EL (cell line): ENCODE data around the gene GPR85.
A peak's percentile ranks its signal among the peaks of the same experiment; 100 is the strongest.

Source experiments
- DNase-seq: peaks from one replicate; pipeline ENCODE4 v3.0.0-alpha.2; 2016

GPR85 gene, protein sequence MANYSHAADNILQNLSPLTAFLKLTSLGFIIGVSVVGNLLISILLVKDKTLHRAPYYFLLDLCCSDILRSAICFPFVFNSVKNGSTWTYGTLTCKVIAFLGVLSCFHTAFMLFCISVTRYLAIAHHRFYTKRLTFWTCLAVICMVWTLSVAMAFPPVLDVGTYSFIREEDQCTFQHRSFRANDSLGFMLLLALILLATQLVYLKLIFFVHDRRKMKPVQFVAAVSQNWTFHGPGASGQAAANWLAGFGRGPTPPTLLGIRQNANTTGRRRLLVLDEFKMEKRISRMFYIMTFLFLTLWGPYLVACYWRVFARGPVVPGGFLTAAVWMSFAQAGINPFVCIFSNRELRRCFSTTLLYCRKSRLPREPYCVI

DNA sequence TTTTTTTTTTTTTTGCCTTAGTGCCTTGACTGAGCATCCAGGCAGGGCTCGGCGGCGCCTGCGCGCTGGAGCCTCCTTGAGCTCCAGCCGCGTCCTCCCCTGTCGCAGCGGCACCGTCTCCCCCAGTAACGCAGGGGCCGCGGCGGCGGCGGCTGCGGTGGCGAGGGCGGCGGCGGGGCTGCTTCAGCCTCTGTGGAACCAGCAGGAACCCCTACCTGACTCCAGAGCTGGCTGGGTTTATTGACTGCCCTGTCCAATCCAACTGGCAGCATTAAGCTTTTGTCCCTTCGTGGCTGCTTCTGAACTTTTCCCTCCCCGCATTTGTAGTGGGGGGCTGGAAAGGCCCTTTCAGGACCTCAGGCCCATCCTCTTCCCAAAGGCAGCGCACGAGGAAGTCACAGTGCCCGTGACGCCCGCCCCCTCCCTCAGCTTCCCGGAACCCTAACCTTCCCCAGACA, at the start of gene GPR85:
Gene GPR85 (minus strand): TSS at position 397 of the 458 bp plus-strand sequence. CDS start 2,106 bp downstream, outside the sequence.
- peak; percentile 74 for DNase-seq

DNA sequence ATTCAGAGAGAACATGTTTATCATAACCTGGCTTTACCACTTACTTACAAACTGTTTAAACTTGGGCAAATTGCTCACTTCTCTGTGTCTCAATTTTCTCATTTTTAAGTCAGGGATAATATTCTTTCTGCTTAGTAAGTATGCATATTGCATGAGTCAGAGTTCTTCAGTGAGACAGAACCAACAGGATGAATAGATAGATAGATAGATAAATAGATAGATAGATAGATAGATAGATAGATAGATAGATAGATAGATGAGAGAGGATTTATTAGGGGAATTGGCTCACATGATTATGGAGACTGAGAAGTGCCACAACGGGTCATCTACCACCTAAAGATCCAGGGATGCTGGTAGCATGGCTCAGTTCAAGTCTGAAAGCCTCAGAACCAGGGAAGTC, 47.4 kb upstream of the GPR85 start:
- DNase-seq = no peak

DNA sequence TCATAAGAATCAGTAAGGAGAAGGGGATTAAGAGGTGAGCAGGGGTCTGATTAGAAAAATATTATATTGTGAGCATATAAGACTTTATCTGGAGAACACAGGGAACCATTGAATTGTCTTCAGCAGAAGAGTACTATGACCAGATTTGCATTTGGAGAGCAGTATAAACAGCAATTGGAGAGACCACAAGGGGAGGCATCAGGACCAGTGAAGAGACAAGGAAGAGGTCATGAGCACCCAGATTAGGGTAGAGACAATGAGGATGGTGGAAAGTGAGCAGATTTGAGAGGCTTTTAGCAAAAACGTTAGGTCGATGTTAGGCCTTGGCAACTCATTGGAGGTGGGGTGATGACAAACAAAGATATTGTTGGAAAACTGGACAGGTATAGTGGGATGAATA, 44.7 kb upstream of the GPR85 start:
- DNase-seq = no peak

DNA sequence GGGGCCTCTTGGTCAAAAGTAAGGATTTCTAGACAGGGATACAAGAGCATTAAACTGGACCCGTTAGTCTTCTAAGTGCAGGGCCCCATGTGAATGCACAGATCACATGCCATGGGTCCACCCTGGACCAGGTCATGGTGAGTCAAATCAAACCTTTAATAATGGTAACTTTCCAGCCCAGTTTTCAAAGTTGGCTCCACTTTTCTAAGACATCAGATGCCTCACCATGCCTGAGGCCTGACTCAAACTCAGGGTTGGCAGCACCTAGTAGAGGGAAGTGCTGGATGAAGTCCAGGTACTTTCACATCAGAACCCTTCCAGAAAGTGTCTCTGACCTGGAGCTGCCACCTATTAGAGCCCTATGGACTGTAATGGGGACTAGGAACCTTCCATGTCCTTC, 41.4 kb upstream of the GPR85 start:
- peak; percentile 4 for DNase-seq

DNA sequence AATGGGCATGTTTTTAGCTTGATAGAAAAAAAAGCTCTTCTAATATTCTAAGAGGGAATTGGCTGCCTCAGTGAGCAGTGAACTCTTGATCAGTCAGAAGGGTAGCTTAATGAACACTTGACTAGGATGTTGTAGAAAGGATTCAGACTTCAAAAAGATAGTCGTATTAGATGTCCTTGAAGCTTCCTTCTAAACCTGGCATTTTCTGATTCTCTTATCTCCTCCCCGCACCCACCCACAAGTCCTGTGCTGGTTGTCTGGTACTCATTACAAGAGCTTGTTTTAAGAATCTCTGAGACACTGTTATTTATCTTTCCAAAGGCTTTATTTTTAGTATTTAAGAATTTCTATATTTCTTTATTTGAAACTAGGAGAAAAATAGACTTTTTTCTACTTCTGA, 39.1 kb upstream of the GPR85 start:
- DNase-seq = no peak

DNA sequence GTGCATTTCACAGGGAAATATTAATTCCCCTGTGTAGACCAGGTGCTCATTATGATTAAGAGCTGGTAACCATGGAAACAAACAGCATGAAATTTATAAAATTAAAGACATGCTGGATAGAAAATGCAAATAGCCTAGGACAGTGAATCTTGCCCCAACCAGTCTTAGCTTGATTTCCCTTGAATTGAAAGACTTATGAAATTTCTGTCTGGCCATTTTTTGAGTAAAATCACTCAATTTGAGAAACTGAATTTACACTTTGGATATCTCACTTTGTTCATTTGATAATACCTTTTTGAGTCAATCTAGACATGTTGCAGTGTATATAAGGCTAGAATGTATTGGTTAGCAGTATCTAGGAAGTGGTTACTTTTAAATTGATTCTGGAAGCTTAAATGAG, 36.1 kb upstream of the GPR85 start:
- DNase-seq = no peak

DNA sequence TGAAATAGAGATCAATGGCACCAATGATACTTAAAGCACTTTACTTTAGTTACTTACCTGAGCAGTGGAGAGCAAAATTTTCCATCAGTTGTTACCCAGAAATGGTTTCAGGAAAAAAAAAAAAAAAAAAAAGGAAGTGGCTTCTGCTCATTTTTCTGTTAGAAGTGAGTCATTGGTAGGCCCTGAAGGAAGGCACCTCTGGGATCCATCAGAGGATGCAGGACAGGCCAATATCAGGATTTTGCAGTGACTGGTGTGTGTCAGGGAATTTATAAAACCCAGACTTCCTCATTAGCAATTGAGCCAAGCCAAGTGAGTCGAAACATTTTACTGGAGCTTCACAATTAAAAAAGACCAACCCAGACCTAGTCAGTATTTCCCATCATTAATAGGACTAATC, 34.0 kb upstream of the GPR85 start:
- peak; percentile 20 for DNase-seq

DNA sequence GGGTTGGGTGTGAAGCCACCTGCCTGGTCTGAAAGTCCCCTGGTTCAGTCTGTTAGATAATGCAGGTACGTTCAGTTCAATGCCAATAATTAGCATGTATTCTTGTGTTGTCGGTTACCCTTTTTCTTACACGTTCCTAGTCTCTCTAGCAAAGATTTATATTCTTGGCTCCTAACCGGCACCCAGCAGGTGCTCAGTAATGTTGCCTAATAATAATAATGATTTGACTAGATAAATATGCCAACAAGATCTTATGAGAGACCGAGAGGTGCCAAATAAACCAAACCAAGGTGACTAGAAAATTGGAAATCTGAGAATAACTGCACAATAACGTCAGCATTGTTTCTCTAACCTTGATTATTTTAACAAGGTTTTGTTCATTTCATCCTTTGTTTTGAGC, 32.8 kb upstream of the GPR85 start:
- no peak for DNase-seq

DNA sequence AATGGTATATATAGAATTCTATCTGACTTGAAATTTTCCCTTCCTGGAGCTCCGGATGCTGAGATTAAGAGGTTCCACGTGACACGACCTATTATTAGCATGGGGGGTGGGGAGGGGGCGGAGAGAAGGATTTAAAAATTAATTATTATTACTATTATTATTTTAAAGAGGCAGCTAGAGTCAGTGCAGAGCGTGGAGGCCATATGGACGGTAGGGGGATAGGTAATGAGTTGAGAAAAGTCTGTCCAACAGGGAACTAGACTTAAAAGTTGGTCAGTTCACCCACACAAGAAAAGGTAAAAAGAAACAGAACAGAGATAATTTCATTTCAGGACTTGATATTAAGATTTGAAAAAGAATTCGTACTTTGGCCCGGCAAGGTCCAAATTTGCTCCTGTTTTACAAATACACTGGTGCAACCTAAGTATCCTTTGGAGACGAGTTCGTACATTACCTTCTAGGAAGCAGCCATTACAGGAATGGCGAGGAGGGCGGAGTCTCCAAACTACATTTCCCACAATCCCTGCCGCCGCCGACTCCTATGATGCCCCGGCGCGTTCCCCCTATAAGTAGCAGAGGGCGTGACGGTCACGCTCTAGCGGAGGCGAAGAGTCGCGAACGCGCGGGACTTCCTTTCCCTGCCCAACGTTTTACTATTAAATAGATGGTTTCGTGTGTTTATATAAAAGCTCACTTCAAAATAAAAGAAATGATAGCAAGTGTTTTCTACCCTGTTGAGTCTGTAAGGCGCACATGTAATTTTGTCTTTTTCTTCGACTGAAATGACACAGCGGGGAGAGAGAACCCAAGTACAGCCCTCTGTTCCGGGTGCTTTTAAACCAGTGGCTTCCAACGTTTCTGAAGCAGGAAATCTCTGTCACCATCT, 31.7 kb upstream of the GPR85 start, which contains the start of gene SMIM30:
Gene SMIM30 (minus strand): TSS at position 481 of the 886 bp plus-strand sequence. CDS start 976 bp downstream, outside the sequence.
- peak; percentile 87 for DNase-seq

DNA sequence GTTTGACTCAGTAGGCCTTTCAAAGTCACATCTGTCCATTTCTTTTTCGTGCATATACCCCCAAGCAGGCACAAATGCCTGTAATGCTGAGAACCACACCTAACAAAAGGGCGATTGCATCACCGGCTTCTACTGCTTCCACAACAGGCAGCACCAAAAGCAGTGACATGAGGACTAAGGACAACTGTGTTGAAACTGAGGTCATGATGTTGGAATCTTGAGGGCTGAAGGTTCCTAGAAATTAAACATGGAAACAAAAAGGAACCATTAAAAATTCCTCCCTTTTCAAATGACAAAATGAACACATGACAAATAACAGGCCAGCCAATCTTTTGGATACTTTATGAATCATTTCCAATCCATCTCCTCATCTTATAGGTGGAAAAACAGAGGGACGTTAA, 30.7 kb upstream of the GPR85 start:
- DNase-seq = peak; percentile 3

DNA sequence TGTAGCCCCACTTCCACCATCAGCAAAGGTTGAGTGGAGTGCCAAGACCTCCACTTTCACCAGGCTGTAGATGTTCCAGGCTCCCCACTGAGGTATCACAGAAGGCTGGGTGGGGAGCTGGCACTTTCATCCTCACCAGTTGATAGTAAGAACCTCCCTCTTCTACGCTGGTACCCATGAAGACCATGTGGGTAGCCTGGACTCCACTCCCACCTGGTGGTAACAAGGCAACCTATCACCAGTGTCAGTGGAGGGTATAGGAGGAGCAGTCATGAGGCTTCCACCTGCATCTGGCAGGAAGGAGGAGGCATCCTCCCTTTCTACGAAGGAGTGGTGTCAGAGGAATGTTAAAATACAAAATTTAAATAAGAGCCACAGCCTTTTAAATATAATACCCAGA, 27.3 kb upstream of the GPR85 start:
- DNase-seq = peak; percentile 6

DNA sequence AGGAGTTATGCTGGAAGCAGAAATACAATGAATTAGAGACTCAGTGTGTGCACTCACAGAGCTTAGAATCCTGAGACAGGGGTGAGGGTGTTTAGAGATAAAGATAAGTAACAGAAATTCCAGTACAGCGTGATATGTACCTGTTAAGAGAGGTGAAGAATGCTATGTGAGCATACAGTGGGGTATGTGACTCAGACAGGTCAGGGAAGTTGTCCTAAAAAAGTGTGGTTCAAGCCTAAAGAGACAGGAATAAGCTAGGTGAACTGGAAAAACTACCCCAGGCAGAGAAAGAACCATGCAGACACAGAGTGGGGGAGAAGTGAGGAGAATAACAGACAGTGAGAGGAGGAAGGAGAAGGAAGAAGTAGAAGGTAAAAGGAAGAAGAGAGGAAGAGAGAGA, 23.1 kb upstream of the GPR85 start:
- DNase-seq = no peak

DNA sequence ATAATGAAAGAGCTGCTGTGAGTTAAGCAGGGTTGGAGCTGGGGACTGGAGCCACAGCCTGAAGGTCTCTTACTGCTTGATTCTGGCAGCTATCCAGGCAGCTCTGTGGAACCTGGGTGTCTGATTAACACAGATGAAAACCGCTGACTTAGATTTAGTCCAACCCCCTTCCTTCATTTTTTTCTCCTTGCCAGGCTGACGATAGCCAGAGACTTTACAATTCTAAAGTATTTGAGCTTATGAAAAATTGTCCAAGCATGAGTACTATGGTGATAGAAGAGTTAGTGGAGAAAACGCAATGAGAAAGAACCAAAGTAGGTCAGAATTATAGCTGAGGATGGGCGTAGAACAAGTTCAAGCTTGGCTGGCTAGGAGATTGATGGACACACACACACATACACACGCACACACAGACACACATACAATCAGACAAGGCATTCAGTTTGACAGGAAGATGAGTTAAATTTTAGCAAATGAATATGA, 13.5 kb upstream of the GPR85 start:
- DNase-seq = no peak

DNA sequence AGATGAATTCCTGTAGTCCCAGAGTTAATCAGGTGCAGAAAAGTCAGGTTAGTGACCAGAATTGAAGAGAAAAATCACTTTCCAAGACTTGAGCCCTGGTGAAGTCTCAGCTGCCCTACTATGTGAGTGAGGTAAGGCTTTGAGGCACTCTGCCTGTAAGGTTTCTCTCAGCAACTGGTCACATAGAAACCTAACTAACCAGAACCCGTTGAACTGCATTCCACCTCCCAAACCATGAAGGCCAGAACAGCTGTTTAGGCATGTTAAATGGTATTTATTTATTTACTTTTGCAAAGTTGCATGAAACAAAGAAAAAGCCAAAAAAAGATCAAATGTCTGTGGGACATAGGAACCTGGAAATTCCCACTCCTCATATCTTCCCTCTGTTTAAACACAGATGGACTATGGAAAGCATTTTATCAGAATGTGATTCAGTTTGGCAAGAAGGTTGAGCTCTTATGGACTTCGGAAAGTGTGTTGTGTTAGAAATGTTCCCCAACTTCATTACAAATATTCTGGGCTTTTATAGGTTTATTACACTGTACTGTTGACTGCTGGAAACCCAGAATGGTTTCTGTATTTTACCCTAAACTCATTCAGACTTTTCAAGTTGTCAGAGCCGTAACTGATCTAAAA, 12.8 kb upstream of the GPR85 start:
- DNase-seq = no peak

DNA sequence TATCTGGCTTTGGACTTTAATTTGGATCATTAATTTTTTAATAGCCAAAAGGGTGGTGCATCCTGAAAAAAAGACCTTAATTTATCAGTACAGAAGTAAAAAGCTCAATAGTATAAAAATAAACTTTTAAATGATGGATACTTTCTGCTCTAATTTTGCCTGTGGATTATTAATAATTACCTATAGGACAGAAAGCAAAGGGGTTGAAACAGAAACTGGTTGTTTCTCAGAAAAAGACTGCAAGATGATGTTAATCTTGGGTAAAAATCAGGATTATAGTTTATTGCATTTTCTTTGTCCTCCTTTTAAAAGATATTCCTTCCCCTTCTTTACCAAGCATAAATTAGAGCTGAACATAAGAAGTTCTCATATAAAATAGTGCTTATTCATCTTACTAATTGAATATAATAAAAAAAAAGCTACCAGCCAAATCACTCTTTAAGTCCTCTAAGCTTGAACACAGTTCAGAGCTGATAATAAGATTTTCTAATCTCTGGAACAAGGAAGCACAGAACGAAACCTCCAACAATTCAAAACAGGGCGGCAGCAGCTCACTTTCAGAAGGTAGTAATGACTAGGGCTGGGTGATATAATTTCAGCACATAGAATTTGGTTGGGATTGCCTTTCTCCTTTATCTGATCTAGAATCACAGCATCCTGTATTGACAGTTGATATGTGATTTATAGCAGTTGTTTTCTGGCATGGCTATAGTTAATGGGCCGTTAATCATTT, 8.1 kb upstream of the GPR85 start:
- no peak for DNase-seq

DNA sequence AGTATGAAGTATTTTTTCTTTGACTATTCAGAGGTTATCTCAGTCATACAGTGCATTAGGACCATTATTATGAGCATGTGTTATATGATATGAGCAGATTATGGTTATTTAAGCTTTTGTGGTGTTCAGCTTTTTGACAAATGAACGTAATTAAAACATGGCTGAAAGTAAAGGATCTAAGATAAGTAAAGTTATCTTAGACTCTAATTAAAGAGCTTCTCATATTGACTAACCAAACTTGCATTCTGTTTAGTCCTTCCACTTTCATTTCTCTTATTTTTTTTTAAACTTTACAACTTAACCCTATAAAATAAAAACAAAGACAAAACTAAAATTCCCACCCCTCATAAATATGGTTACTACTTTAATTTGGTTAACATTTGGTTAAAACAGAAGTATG, 6.9 kb upstream of the GPR85 start:
- DNase-seq = no peak

DNA sequence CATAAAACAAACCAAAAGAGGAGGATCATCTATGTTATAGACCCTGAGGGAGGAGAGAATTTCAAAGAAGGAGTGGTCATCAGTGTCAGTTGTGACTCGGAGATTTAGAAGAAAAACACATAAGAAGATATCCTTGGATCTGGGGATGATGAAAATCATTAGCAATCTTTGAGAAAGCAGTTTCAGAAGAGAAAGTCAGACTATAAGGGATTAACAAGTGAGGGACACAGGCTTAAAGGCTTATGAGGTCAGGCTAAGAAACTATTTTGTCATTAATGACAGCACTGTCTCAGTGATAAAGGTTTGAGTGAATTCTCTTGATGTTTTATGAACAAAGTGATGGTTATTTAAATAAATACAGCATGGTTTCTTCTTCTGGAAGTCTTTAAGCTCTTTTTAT, 6.1 kb upstream of the GPR85 start:
- DNase-seq = no peak

DNA sequence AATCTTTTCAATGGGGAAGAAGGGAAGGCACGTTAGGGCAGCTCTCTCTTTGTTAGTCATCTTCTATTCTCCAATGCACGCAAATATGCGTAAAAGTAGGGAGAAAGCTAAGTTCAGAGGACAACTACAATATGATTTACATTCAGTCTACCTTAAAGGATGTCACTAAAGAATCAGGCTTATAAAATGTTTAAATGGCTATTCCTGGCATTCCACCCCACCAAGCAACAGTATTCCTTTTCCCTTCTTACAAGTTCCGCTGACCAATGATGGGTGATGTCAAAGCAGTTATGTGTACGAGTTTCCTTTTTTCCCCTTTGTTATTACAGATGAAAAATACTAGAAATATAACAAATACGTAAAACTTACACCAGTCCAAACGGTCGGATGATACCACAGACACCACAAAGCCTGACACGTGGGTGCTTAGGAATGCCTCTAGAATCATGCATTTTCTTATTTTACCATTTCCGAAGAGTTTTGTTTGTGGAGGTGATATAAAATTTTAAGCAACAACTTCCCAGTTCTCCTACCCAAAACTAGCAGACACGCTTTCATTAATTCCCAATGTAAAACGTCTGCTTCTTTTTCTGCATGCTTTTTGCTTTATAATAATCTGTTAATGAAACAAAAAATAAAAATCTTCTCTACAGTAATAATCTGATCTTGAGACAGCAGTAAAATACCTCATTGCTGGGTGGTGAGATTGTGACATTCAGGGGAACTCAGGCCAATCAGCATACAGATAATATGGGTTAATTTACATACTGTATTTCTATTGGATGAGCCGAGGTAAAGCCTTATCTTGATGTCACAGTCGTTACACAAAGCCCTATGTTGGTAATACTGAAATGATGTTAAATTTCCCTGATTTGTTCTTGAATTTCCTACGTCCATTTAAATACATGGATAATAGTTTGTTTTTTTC, 708 bp upstream of the GPR85 start:
- peak; percentile 89 for DNase-seq

DNA sequence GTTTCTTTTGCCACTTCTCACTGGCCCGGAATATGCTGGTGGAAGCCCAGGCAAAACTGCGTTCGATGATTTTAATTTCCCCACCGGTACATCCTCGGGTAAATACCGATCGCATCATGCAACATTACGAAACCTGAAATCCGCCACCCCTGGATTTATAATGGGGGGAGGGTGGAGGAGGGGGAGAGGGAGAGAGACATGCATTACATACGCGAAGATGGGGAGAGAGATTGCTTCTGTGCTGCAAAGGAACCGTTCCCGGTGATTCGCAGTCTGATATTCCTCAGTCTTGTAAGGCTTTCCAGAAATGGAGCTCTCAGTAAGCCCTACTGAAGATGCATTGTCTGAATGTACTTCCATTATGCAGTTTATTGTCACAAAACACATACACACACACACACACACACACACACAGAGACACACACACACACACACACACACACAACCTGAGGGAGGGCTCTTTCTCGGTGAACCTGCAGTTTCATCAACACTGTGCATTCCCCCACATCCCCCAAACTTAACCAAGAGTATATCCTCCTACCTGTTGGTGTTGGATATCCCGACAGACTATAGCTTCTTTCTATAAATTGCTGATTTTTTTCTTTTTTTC, 741 bp downstream of the GPR85 start:
- DNase-seq = peak; percentile 41

DNA sequence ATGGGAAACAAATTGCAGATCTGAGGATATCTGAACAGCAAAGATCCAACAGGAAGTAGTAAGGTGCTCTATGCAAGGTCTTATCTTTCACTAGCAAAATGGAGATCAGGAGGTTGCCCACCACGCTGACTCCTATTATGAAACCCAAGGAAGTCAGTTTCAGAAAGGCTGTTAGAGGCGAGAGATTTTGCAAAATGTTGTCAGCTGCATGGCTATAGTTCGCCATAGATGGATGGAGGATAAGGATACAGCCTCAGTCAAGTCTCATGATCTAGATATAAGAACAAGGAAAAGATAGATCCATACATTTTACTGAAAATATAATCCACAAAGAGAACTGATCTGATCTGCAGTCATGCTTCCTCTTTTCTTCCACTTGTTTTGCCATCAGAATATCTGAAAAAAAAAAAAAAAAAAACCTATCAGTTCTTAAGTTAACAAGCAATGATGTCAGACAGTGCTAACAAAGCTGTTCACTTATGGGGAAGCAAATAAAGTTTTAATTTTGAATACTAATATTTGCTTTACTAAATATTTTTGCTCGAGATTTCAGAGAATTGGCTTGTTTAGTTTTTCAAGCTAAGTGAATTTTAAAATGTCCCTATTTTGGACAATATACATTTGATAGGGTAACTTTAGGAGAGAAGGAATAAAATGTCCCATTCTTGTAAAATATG, 2.0 kb downstream of the GPR85 start:
- DNase-seq = no peak
